MM.1S (cell line): ENCODE results near the gene NCF2.

Experiments used
- CTCF ChIP-seq: fragments of 300-600 bp; sonication (generic); IDR thresholded peaks from 2 replicates; pipeline ENCODE4 v1.5.1; 2016; ENCODE audit warnings: antibody characterized with exemption, low read length, mixed read lengths
- EZH2 ChIP-seq: fragments of 300-600 bp; sonication (generic); optimal IDR thresholded peaks from 2 replicates; pipeline ENCODE3; 2017; ENCODE audit warnings: low read depth, mild to moderate bottlenecking, antibody characterized with exemption, low read length, mixed read lengths
- EZH2phosphoT487 ChIP-seq: fragments of 300-600 bp; sonication (generic); IDR thresholded peaks from 2 replicates; pipeline ENCODE4 v1.6.1; 2018; ENCODE audit warnings: antibody characterized with exemption, low read length

DNA sequence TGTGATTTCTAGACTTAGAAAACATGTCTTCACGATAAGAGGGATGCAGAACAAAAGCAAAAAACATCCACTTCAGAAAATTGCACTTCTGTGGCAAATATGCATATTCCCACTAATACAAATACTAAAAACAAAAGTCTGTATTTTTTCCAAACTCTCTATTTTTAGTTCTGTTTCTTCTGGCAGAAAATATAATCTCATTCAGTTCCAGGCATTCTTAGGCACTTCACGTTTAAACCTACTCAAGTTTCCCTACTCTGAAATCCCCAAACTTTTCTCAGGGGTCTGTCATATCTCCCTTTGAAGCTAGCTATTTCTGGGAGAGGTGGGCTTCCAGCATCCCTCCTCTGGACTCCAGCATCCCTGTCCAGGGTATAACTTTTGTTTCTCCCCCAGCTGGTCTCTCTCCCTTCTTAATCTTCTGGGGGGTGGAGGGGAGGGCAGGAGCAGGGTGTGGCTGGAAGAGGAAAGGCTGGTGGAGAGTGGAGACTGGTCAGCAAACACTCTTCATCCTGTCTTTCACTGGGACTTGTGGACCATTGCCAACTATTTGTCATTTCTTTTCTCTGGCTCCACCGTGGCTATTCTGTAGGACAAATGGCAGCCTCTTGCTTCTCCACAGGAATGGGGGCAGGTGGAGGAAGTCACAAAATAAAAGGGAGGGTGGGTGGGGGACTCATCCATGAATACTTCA lies 19.6 kb upstream of the NCF2 start:
- TF ChIP-seq CTCF (no peak), EZH2 (no peak), EZH2phosphoT487 (no peak)
